Nephron progenitor cell (in vitro differentiated cells): Measurements from ENCODE around the gene ZFHX3.

Experiments used
- DNase-seq: peaks from one replicate; pipeline ENCODE4 v3.0.0; 2021
- H3K27ac Mint-ChIP-seq: 2 replicates; pipeline ENCODE4 v1.8.0; 2021; ENCODE audit warnings: mild to moderate bottlenecking, moderate library complexity, mixed read lengths
- H3K27me3 Mint-ChIP-seq: 2 replicates; pipeline ENCODE4 v1.8.0; 2021; ENCODE audit warnings: mild to moderate bottlenecking, low read depth, mixed read lengths; ENCODE audit not compliant: poor library complexity
- H3K36me3 Mint-ChIP-seq: 2 replicates; pipeline ENCODE4 v1.8.0; 2021; ENCODE audit warnings: low read depth, mixed read lengths
- H3K4me1 Mint-ChIP-seq: 2 replicates; pipeline ENCODE4 v1.8.0; 2021; ENCODE audit warnings: mixed read lengths
- H3K4me3 Mint-ChIP-seq: 2 replicates; pipeline ENCODE4 v1.8.0; 2021; ENCODE audit warnings: mild to moderate bottlenecking, moderate library complexity, mixed read lengths
- H3K9me3 Mint-ChIP-seq: 2 replicates; pipeline ENCODE4 v1.8.0; 2021; ENCODE audit warnings: mild to moderate bottlenecking, moderate library complexity, mixed read lengths
- TF ChIP-seq, protein P1 (sequence below): fragments of 200-600 bp; sonication (generic); IDR thresholded peaks from 2 replicates; pipeline ENCODE4 v1.5.0; 2021; ENCODE audit warnings: antibody characterized with exemption

The ZFHX3 gene

DNA sequence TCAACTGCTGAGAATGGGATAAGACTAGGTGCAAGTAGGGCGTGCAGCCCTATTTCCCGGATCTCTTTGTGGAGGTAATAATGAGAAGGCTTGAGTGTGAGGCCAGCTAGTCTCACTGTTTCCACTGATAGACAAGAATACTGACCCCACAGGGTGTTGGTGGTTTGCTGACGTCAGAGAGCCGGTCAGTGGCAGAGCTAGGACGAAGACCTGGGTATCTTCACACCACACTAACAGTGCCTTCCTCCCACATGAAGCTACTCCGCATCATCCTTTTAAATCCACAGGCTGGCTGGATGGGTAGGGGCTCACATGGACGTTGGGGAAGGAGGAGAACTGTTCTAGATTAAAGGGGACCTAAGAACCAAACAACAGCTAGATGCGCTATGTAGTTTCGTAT, 68.0 kb downstream of the ZFHX3 start:
- Mint-ChIP-seq H3K27me3 (no peaks in the 10 kb centered on the region), H3K4me1 (peaks cover 87% of the 10 kb centered on the region), H3K4me3 (no peak overlapping the region), H3K27ac (no peak overlapping the region), H3K9me3 (no peaks in the 10 kb centered on the region), H3K36me3 (peaks cover 7% of the 10 kb centered on the region)
- TF ChIP-seq, protein P1, sequence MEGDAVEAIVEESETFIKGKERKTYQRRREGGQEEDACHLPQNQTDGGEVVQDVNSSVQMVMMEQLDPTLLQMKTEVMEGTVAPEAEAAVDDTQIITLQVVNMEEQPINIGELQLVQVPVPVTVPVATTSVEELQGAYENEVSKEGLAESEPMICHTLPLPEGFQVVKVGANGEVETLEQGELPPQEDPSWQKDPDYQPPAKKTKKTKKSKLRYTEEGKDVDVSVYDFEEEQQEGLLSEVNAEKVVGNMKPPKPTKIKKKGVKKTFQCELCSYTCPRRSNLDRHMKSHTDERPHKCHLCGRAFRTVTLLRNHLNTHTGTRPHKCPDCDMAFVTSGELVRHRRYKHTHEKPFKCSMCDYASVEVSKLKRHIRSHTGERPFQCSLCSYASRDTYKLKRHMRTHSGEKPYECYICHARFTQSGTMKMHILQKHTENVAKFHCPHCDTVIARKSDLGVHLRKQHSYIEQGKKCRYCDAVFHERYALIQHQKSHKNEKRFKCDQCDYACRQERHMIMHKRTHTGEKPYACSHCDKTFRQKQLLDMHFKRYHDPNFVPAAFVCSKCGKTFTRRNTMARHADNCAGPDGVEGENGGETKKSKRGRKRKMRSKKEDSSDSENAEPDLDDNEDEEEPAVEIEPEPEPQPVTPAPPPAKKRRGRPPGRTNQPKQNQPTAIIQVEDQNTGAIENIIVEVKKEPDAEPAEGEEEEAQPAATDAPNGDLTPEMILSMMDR = no peak
- no peak for DNase-seq

DNA sequence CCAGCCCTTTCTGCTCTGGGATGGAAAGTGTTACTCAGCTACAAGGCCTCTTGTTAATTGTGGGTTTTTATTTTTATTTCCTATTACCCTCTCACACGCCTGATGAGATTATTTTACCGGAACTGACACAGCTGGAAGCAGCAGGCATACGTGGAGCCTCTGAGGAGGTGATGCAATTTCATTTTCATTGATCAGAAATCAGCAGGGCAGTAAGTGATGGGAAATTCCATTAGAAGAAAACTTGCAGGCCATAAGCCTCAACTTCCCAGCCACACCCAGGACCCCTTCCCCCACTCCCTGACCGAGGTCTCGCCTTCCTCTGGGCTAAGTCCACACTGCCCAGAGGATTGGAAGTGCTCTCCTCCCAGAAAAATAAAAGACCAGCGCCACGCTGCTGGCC, 69.7 kb downstream of the ZFHX3 start:
- Mint-ChIP-seq H3K27ac (no peak overlapping the region), H3K27me3 (peaks cover 7% of the 10 kb centered on the region), H3K4me1 (peaks cover 73% of the 10 kb centered on the region), H3K9me3 (no peaks in the 10 kb centered on the region), H3K36me3 (peaks cover 7% of the 10 kb centered on the region), H3K4me3 (no peak overlapping the region)
- DNase-seq = no peak
- TF ChIP-seq, protein P1 = no peak

DNA sequence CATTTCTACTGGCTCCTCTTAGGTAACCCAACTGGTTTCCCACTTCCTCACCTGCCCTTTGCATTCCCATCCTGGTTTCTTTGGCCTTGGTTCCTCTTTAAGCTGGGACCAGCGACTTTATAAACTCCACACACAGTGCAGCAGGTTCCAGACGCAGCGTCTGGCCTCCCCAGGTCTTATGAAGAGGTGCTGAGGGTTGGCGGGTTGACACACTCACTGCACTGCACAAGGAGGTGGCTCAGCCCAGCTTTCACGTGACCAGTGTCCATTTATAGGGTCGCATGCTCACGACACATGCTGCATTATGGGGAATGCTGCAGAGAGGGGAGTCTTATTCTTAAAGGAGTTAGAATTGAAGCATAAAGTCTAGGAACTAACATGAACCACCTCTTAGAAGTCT, 70.8 kb downstream of the ZFHX3 start:
- no peaks in the 10 kb centered on the region for H3K9me3 Mint-ChIP-seq
- H3K4me1 Mint-ChIP-seq = peaks cover 62% of the 10 kb centered on the region
- peaks cover 7% of the 10 kb centered on the region for H3K36me3 Mint-ChIP-seq
- H3K4me3 Mint-ChIP-seq = no peak overlapping the region
- H3K27me3 Mint-ChIP-seq = peaks cover 7% of the 10 kb centered on the region
- no peak overlapping the region for H3K27ac Mint-ChIP-seq
- TF ChIP-seq, protein P1 = no peak
- no peak for DNase-seq

DNA sequence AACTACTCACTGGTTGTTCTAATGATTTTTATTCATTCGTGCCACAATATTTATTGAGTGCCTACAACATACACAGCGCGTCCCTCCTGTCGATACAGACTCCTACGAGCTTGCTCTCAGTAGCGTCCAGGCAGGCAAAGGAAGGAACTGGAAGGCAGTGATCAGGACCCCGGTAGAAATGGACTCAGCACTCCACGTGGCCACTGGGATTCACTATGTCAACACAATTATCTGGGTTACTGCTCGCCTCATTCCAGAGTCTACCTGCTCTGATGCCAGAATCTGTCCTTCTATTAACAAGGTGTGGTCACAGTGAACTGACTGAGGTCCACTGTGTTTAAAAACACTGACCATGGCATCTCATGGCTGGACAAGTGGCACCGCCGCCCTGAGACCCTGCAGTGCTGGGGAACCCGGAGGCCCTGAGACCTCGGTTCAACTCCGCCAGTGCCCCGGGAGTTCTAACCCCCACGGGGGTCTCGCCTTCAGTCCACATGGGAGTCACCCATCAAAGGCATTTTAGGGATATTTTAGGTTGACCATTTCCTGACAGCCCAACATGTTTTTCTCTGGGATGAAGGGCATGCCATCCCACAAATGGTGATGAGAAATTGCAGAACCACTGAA, 71.4 kb downstream of the ZFHX3 start:
- DNase-seq = no peak
- no peaks in the 10 kb centered on the region for H3K9me3 Mint-ChIP-seq
- no peak overlapping the region for H3K27ac Mint-ChIP-seq
- H3K4me1 Mint-ChIP-seq = peaks cover 56% of the 10 kb centered on the region
- peaks cover 7% of the 10 kb centered on the region for H3K36me3 Mint-ChIP-seq
- H3K4me3 Mint-ChIP-seq = no peak overlapping the region
- peaks cover 7% of the 10 kb centered on the region for H3K27me3 Mint-ChIP-seq
- TF ChIP-seq, protein P1 = no peak

DNA sequence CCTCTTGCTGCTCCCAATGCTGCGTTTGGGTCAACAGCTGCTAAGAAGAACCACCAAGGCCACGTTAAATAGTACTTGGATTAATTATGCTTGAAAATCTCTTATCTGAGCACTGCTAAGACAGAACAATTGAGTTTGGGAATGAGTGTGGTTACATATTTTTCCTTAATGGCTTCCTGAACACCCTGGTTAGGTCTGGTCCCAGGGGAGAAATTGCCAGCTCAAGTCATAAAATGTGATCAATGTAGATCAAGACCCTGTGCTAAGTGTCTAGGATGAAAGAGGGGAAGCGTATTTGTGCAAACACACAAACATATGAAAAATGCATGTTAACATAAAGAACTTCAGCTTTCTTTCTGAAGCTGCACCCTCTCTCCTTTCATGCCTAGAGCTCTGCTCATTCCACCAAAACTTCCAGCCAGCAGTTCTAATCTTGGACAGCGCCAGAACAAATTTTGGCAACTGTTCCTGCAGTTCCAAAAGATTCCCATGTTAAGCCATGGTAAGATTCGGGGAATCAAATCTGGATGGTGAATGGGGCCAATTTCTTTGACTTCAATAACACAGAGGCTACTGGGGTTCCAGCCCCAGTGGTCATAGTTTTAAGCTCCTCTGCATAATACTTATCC, 72.0 kb downstream of the ZFHX3 start:
- peaks cover 7% of the 10 kb centered on the region for H3K27me3 Mint-ChIP-seq
- peaks cover 50% of the 10 kb centered on the region for H3K4me1 Mint-ChIP-seq
- H3K27ac Mint-ChIP-seq = peak overlapping the region; percentile 39
- no peak overlapping the region for H3K4me3 Mint-ChIP-seq
- TF ChIP-seq, protein P1 = no peak
- no peak for DNase-seq
- H3K9me3 Mint-ChIP-seq = no peaks in the 10 kb centered on the region
- H3K36me3 Mint-ChIP-seq = peaks cover 7% of the 10 kb centered on the region
